SK-N-SH treated with all-trans-retinoic acid at 6 μM for 48 hours (cell line): ENCODE results near the gene ARSG.

Experiments
- ATAC-seq: fragments of 200-7000 bp; cut with Tn5 transposase; 3 replicates; pipeline ENCODE4 v1.9.1; 2020; ENCODE audit warnings: mild to moderate bottlenecking, moderate library complexity
- ARNTL ChIP-seq: fragments of 450-650 bp; formaldehyde crosslinking; IDR thresholded peaks from 2 replicates; pipeline ENCODE4 v1.5.0; 2020; ENCODE audit warnings: low read depth, mild to moderate bottlenecking, moderate library complexity, borderline replicate concordance
- CREB5 ChIP-seq: fragments of 250-450 bp; sonication (Bioruptor Pico); IDR thresholded peaks from 2 replicates; pipeline ENCODE4 v1.5.1; 2020; ENCODE audit warnings: low read depth, mild to moderate bottlenecking, moderate library complexity
- CSRNP3 ChIP-seq: fragments of 250-450 bp; sonication (Bioruptor Pico); IDR thresholded peaks from 2 replicates; pipeline ENCODE4 v1.5.1; 2021; ENCODE audit warnings: mild to moderate bottlenecking, moderate library complexity
- GLIS3 ChIP-seq: fragments of 250-450 bp; sonication (Bioruptor Pico); IDR thresholded peaks from 2 replicates; pipeline ENCODE4 v1.5.0; 2020; ENCODE audit warnings: mild to moderate bottlenecking, moderate library complexity
- ISL1 ChIP-seq: fragments of 250-450 bp; sonication (Bioruptor Pico); IDR thresholded peaks from 2 replicates; pipeline ENCODE4 v2.1.2; 2022; ENCODE audit warnings: mild to moderate bottlenecking, moderate library complexity
- OSR1 ChIP-seq: fragments of 250-450 bp; sonication (Bioruptor Pico); IDR thresholded peaks from 2 replicates; pipeline ENCODE4 v1.8.0; 2022; ENCODE audit warnings: moderate library complexity, mild to moderate bottlenecking, inconsistent platforms
- PATZ1 ChIP-seq: fragments of 250-450 bp; sonication (Bioruptor Pico); IDR thresholded peaks from 2 replicates; pipeline ENCODE4 v1.8.0; 2020; ENCODE audit warnings: mild to moderate bottlenecking, moderate library complexity, borderline replicate concordance
- POU6F1 ChIP-seq: fragments of 250-450 bp; sonication (Bioruptor Pico); IDR thresholded peaks from 2 replicates; pipeline ENCODE4 v1.8.0; 2021; ENCODE audit warnings: low read depth, mild to moderate bottlenecking, moderate library complexity, borderline replicate concordance
- PPARA ChIP-seq: fragments of 250-450 bp; sonication (Bioruptor Pico); IDR thresholded peaks from 2 replicates; pipeline ENCODE4 v1.5.0; 2020; ENCODE audit warnings: mild to moderate bottlenecking, borderline replicate concordance
- RARB ChIP-seq: fragments of 250-450 bp; sonication (Bioruptor Pico); IDR thresholded peaks from 2 replicates; pipeline ENCODE4 v1.8.0; 2021; ENCODE audit warnings: mild to moderate bottlenecking, moderate library complexity
- TCF4 ChIP-seq: fragments of 250-450 bp; sonication (Bioruptor Pico); IDR thresholded peaks from 2 replicates; pipeline ENCODE4 v1.8.0; 2021; ENCODE audit warnings: mild to moderate bottlenecking, moderate library complexity, borderline replicate concordance
- TOX ChIP-seq: fragments of 250-450 bp; sonication (Bioruptor Pico); IDR thresholded peaks from 2 replicates; pipeline ENCODE4 v1.8.0; 2021; ENCODE audit warnings: mild to moderate bottlenecking, moderate library complexity, borderline replicate concordance
- ZC3H10 ChIP-seq: fragments of 250-450 bp; sonication (Bioruptor Pico); IDR thresholded peaks from 2 replicates; pipeline ENCODE4 v1.5.1; 2021; ENCODE audit warnings: mild to moderate bottlenecking, moderate library complexity
- ZFP30 ChIP-seq: fragments of 450-650 bp; formaldehyde crosslinking; IDR thresholded peaks from 2 replicates; pipeline ENCODE4 v1.5.0; 2022; ENCODE audit warnings: mild to moderate bottlenecking, moderate library complexity
- ZNF565 ChIP-seq: fragments of 450-650 bp; formaldehyde crosslinking; conservative IDR thresholded peaks from 2 replicates; pipeline ENCODE4 v1.5.0; 2020; ENCODE audit warnings: low read depth, mild to moderate bottlenecking, moderate library complexity

Gene ARSG

GRCh38 chr17:68379177-68379510 lies 87.8 kb downstream of the ARSG start (continued):
- TF ChIP-seq CSRNP3 = no peak
- no peak for TF ChIP-seq PATZ1 (CRISPR knock-in tag)

GRCh38 chr17:68379692-68380677 lies 88.7 kb downstream of the ARSG start:
- TF ChIP-seq GLIS3 (CRISPR knock-in tag) = no peak
- no peak for TF ChIP-seq TOX (CRISPR knock-in tag)
- no peak for TF ChIP-seq PATZ1 (CRISPR knock-in tag)
- TF ChIP-seq ZC3H10 = no peak
- no peak for TF ChIP-seq ISL1 (CRISPR knock-in tag)
- no peak for TF ChIP-seq CSRNP3
- TF ChIP-seq RARB (CRISPR knock-in tag) = no peak
- no peak for ATAC-seq

- ATAC-seq = no peak
- TF ChIP-seq OSR1 (CRISPR knock-in tag) (no peak), GLIS3 (CRISPR knock-in tag) (no peak), ZNF565 (no peak), RARB (CRISPR knock-in tag) (no peak), POU6F1 (CRISPR knock-in tag) (no peak), ZC3H10 (no peak), CREB5 (no peak), ARNTL (CRISPR knock-in tag) (no peak), PPARA (no peak), TOX (CRISPR knock-in tag) (no peak), ZFP30 (CRISPR knock-in tag) (no peak), TCF4 (CRISPR knock-in tag) (no peak)
These were observed 90.0 kb downstream of the ARSG start for GRCh38 chr17:68381076-68381900.
